HEK293 (cell line): ENCODE results near the gene SPON1.

Experiments used
- CTCF ChIA-PET: fragments of 350-600 bp; formaldehyde crosslinking; extraction: SDS; loops from one replicate; lab custom pipeline; 2021; ENCODE audit warnings: antibody characterized with exemption; lab: Yijun Ruan, JAX
- POLR2A ChIA-PET: fragments of 300-600 bp; formaldehyde crosslinking; extraction: SDS; loops from one replicate; lab custom pipeline; 2020; ENCODE audit warnings: antibody characterized with exemption, inconsistent platforms; lab: Yijun Ruan, JAX
- H3K27ac ChIP-seq: fragments of 200-500 bp; sonication (Bioruptor generic); 2 replicates; pipeline ENCODE4 v1.5.1; 2014; ENCODE audit warnings: low read depth, low read length, control low read depth, inconsistent platforms; ENCODE audit errors: extremely low read depth
- H3K36me3 ChIP-seq, 2 experiments: fragments of 200-500 bp in 1 of 2; sonication (Bioruptor generic) in 1 of 2; 1 replicate in 1 of 2; 2 replicates in 1 of 2; pipeline ENCODE4 v1.5.1; 2014 to 2017; ENCODE audit warnings: inconsistent platforms in 2 of 2, low read length in 2 of 2; ENCODE audit not compliant: control insufficient read depth in 2 of 2, insufficient read depth in 1 of 2
- H3K4me1 ChIP-seq: fragments of 200-500 bp; sonication (Bioruptor generic); 2 replicates; pipeline ENCODE4 v1.5.1; 2014; ENCODE audit warnings: mild to moderate bottlenecking, low read length, inconsistent platforms; ENCODE audit not compliant: control insufficient read depth, insufficient read depth
- H3K4me3 ChIP-seq: 2 replicates; pipeline ENCODE4 v1.5.1; 2011; ENCODE audit warnings: low read depth, mild to moderate bottlenecking, control low read depth, low read length, moderate library complexity
- H3K9me3 ChIP-seq: fragments of 200-500 bp; sonication (Bioruptor generic); 2 replicates; pipeline ENCODE4 v1.5.1; 2014; ENCODE audit warnings: low read depth, low read length, inconsistent platforms; ENCODE audit not compliant: control insufficient read depth, insufficient read depth
- BCL11B ChIP-seq: fragments of 450-650 bp; formaldehyde crosslinking; IDR thresholded peaks from 2 replicates; pipeline ENCODE4 v1.5.1; 2016; ENCODE audit warnings: low read depth, missing biosample characterization, missing genetic modification characterization
- GLI2 ChIP-seq: fragments of 450-650 bp; formaldehyde crosslinking; IDR thresholded peaks from 2 replicates; pipeline ENCODE4; 2017; ENCODE audit warnings: missing biosample characterization, missing genetic modification characterization, low read depth, borderline replicate concordance
- HOXA7 ChIP-seq: sonication (generic); formaldehyde crosslinking; IDR thresholded peaks from 2 replicates; pipeline ENCODE4 v1.8.1; 2022; ENCODE audit warnings: missing genetic modification reagents, borderline replicate concordance
- KLF9 ChIP-seq: fragments of 450-650 bp; formaldehyde crosslinking; IDR thresholded peaks from 2 replicates; pipeline ENCODE4 v1.5.1; 2016; ENCODE audit warnings: missing biosample characterization, missing genetic modification characterization, low read depth
- OSR2 ChIP-seq: fragments of 450-650 bp; formaldehyde crosslinking; IDR thresholded peaks from 2 replicates; pipeline ENCODE4 v1.5.1; 2016; ENCODE audit warnings: missing biosample characterization, missing genetic modification characterization
- PBX3 ChIP-seq: sonication (generic); formaldehyde crosslinking; IDR thresholded peaks from 2 replicates; pipeline ENCODE4 v1.8.1; 2022; ENCODE audit warnings: mild to moderate bottlenecking, moderate library complexity, missing genetic modification reagents
- PRDM6 ChIP-seq: fragments of 450-650 bp; formaldehyde crosslinking; IDR thresholded peaks from 2 replicates; pipeline ENCODE4 v1.5.1; 2017; ENCODE audit warnings: missing biosample characterization, missing genetic modification characterization
- SP2 ChIP-seq: fragments of 450-650 bp; formaldehyde crosslinking; IDR thresholded peaks from 2 replicates; pipeline ENCODE4 v1.5.1; 2016; ENCODE audit warnings: missing biosample characterization, missing genetic modification characterization
- TCF7L2 ChIP-seq: IDR thresholded peaks from 2 replicates; pipeline ENCODE4 v1.6.1; 2011; ENCODE audit warnings: low read depth, mild to moderate bottlenecking, inconsistent platforms, low read length, moderate library complexity, borderline replicate concordance
- ZBTB21 ChIP-seq: fragments of 450-650 bp; formaldehyde crosslinking; IDR thresholded peaks from 2 replicates; pipeline ENCODE4 v1.5.1; 2017; ENCODE audit warnings: missing biosample characterization, missing genetic modification characterization
- ZFP3 ChIP-seq: fragments of 450-650 bp; formaldehyde crosslinking; IDR thresholded peaks from 2 replicates; pipeline ENCODE4 v1.5.1; 2016; ENCODE audit warnings: low read depth, missing biosample characterization, missing genetic modification characterization
- ZIC2 ChIP-seq: fragments of 450-650 bp; formaldehyde crosslinking; IDR thresholded peaks from 2 replicates; pipeline ENCODE4 v1.5.1; 2016; ENCODE audit warnings: missing biosample characterization, missing genetic modification characterization
- ZNF10 ChIP-seq: fragments of 450-650 bp; formaldehyde crosslinking; IDR thresholded peaks from 2 replicates; pipeline ENCODE4 v1.5.1; 2017; ENCODE audit warnings: missing biosample characterization, missing genetic modification characterization
- ZNF155 ChIP-seq: fragments of 450-650 bp; formaldehyde crosslinking; IDR thresholded peaks from 2 replicates; pipeline ENCODE4 v1.5.1; 2016; ENCODE audit warnings: missing biosample characterization, missing genetic modification characterization
- ZNF157 ChIP-seq: fragments of 450-650 bp; formaldehyde crosslinking; IDR thresholded peaks from 2 replicates; pipeline ENCODE4 v1.5.1; 2016; ENCODE audit warnings: missing biosample characterization, missing genetic modification characterization
- ZNF221 ChIP-seq: fragments of 450-650 bp; formaldehyde crosslinking; IDR thresholded peaks from 2 replicates; pipeline ENCODE4 v1.5.1; 2017; ENCODE audit warnings: missing biosample characterization, missing genetic modification characterization, borderline replicate concordance
- ZNF23 ChIP-seq: fragments of 450-650 bp; formaldehyde crosslinking; IDR thresholded peaks from 2 replicates; pipeline ENCODE4 v1.5.1; 2016; ENCODE audit warnings: missing biosample characterization, missing genetic modification characterization, borderline replicate concordance
- ZNF239 ChIP-seq: fragments of 450-650 bp; formaldehyde crosslinking; IDR thresholded peaks from 2 replicates; pipeline ENCODE4 v1.5.1; 2016; ENCODE audit warnings: missing biosample characterization, missing genetic modification characterization
- ZNF24 ChIP-seq: fragments of 450-650 bp; formaldehyde crosslinking; IDR thresholded peaks from 2 replicates; pipeline ENCODE4 v1.5.1; 2016; ENCODE audit warnings: missing biosample characterization, missing genetic modification characterization
- ZNF426 ChIP-seq: fragments of 450-650 bp; formaldehyde crosslinking; IDR thresholded peaks from 2 replicates; pipeline ENCODE4 v1.5.1; 2017; ENCODE audit warnings: missing biosample characterization, missing genetic modification characterization, mild to moderate bottlenecking, inconsistent platforms, moderate library complexity
- ZNF544 ChIP-seq: fragments of 450-650 bp; formaldehyde crosslinking; IDR thresholded peaks from 2 replicates; pipeline ENCODE4 v1.5.0; 2017; ENCODE audit warnings: missing biosample characterization, missing genetic modification characterization
- ZNF585B ChIP-seq: fragments of 450-650 bp; formaldehyde crosslinking; IDR thresholded peaks from 2 replicates; pipeline ENCODE4 v1.5.1; 2016; ENCODE audit warnings: missing biosample characterization, missing genetic modification characterization
- ZNF600 ChIP-seq: fragments of 450-650 bp; formaldehyde crosslinking; IDR thresholded peaks from 2 replicates; pipeline ENCODE4 v1.5.1; 2016; ENCODE audit warnings: missing biosample characterization, missing genetic modification characterization
- ZNF610 ChIP-seq: fragments of 450-650 bp; formaldehyde crosslinking; IDR thresholded peaks from 2 replicates; pipeline ENCODE4 v1.5.1; 2016; ENCODE audit warnings: missing biosample characterization, missing genetic modification characterization, borderline replicate concordance
- ZNF626 ChIP-seq: fragments of 450-650 bp; sonication (Bioruptor Pico); formaldehyde crosslinking; IDR thresholded peaks from 2 replicates; pipeline ENCODE4 v1.5.1; 2018; ENCODE audit warnings: missing biosample characterization, missing genetic modification characterization, inconsistent platforms
- ZNF660 ChIP-seq: fragments of 450-650 bp; IDR thresholded peaks from 2 replicates; pipeline ENCODE4 v1.5.1; 2018; ENCODE audit warnings: missing biosample characterization, mild to moderate bottlenecking, missing genetic modification characterization
- ZNF677 ChIP-seq: fragments of 450-650 bp; IDR thresholded peaks from 2 replicates; pipeline ENCODE4 v1.5.0; 2018; ENCODE audit warnings: missing biosample characterization, mild to moderate bottlenecking, missing genetic modification characterization, moderate library complexity
- ZNF837 ChIP-seq: fragments of 450-650 bp; formaldehyde crosslinking; IDR thresholded peaks from 2 replicates; pipeline ENCODE4 v1.5.1; 2016; ENCODE audit warnings: missing biosample characterization, missing genetic modification characterization
- ZSCAN5A ChIP-seq: fragments of 450-650 bp; formaldehyde crosslinking; IDR thresholded peaks from 2 replicates; pipeline ENCODE4 v1.5.1; 2016; ENCODE audit warnings: missing biosample characterization, missing genetic modification characterization

SPON1 gene

DNA sequence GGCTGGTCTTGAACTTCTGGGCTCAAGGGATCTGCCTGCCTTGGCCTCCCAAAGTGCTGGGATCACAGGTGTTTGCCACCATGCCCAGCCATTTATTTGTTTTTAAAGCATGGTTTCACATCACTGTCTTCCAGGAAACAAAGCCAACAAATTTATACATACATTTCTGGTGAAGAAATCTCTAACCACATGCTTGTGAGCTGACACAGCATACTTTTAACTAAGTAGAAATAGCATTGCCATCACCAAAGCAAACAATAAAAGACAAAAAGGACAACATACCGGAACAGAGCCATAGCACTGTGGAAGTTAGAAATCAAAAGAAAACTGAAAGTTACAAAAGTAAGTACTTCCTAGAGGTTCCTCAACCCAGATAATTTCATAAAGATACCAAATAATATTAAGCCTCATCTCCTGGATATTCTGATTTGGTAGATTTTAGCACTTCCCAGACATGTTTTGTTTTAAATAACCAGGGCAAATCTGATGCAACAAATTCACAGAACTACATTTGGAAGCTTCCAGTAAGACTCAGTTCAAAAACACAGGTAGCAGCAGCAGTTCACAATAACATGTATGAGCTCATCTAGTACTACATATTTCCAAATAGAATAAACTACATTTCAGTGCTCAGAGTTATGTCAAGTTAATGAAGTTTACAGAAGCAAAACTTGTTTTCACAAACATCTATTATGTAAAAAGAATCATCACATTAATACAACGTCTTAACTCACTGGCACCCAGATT lies 325.8 kb downstream of the SPON1 start:
- TF ChIP-seq PBX3 (CRISPR knock-in tag) (no peak), KLF9 (tag by site-specific recombination) (no peak), ZNF10 (no peak), ZNF837 (no peak), BCL11B (tag by site-specific recombination) (no peak), GLI2 (no peak), ZIC2 (no peak), OSR2 (tag by site-specific recombination) (no peak), ZNF24 (tag by site-specific recombination) (no peak), ZNF155 (tag by site-specific recombination) (no peak), ZNF610 (tag by site-specific recombination) (no peak), ZNF626 (tag by site-specific recombination) (no peak)
- TF ChIP-seq, all 188 proteins: peak for 0
- Histone ChIP-seq H3K4me1 (no peaks in the 10 kb centered on the region), H3K36me3 (peaks cover 0 to 32% of the 10 kb centered on the region in 2 experiments; a peak in 1 of 3 replicates), H3K9me3 (no peaks in the 10 kb centered on the region), H3K4me3 (no peak overlapping the region), H3K27ac (no peak overlapping the region)
- ChIA-PET CTCF (interaction anchor here (0.7 to 1.5 kb wide), 4 partner anchors 13 to 1477 kb away, joined by 3 to 8 read pairs (median 3); no protein-coding TSS in a partner anchor), POLR2A (no interaction called here)

GRCh38 chr11:14290422-14290821 lies 327.9 kb downstream of the SPON1 start:
- H3K27ac ChIP-seq, result no peak overlapping the region
- ChIA-PET POLR2A (no interaction called here), CTCF (no interaction called here)
- no peak overlapping the region for H3K4me3 ChIP-seq
- H3K4me1 ChIP-seq, result no peaks in the 10 kb centered on the region
- H3K9me3 ChIP-seq, result no peaks in the 10 kb centered on the region
- no peak for TF ChIP-seq ZNF426 (tag by site-specific recombination)
- no peak for TF ChIP-seq ZSCAN5A
- TF ChIP-seq ZNF23 (tag by site-specific recombination), result no peak
- no peak for TF ChIP-seq ZNF544 (tag by site-specific recombination)
- TF ChIP-seq ZNF677 (tag by site-specific recombination), result no peak
- no peak for TF ChIP-seq ZNF585B (tag by site-specific recombination)
- TF ChIP-seq SP2 (tag by site-specific recombination), result no peak
- no peak for TF ChIP-seq ZNF660 (tag by site-specific recombination)
- no peak for TF ChIP-seq HOXA7 (CRISPR knock-in tag)
- no peak for TF ChIP-seq ZBTB21 (tag by site-specific recombination)
- TF ChIP-seq ZNF157 (tag by site-specific recombination), result no peak
- TF ChIP-seq ZFP3 (tag by site-specific recombination), result no peak
- TF ChIP-seq PRDM6 (tag by site-specific recombination), result no peak
- no peak for TF ChIP-seq ZNF600 (tag by site-specific recombination)
- no peak for TF ChIP-seq TCF7L2
- no peak for TF ChIP-seq ZNF221 (tag by site-specific recombination)
- no peak for TF ChIP-seq ZNF239 (tag by site-specific recombination)
- peaks cover 0 to 38% of the 10 kb centered on the region in 2 experiments; a peak in 1 of 3 replicates for H3K36me3 ChIP-seq
